Right atrium auricular region (tissue), 2 donors: Measurements from ENCODE around the gene CX3CL1. TPM values are rescaled to one million over a fixed set of nuclear protein-coding genes. Genes with fewer than 3 reads are reported as not detected.
"Not testable (repeated sequence)": the region's sequence is repeated elsewhere in the genome, so short reads cannot be mapped to it uniquely, and the experiment has no call there.

Experiments
- DNase-seq: peaks from one replicate; pipeline ENCODE4 v3.0.0-alpha.2; 2019; ENCODE audit warnings: low spot score
- H3K27ac ChIP-seq, 2 donors: fragments of 200-600 bp; sonication (generic); 1 replicate in 1 of 2; 2 replicates in 1 of 2; pipeline ENCODE4 v1.5.1; 2016 to 2019
- H3K27me3 ChIP-seq, 2 donors: fragments of 200-600 bp; sonication (generic); one replicate each; pipeline versions ENCODE4 v1.5.1 to v1.6.0; 2017 to 2019
- H3K36me3 ChIP-seq: fragments of 200-600 bp; sonication (generic); one replicate; pipeline ENCODE4 v1.5.1; 2016
- H3K4me1 ChIP-seq, 2 donors: fragments of 200-600 bp; sonication (generic); one replicate each; pipeline versions ENCODE4 v1.5.1 to v1.6.0; 2017 to 2019
- H3K4me3 ChIP-seq, 2 donors: fragments of 200-600 bp; sonication (generic); 1 replicate in 1 of 2; 2 replicates in 1 of 2; pipeline ENCODE4 v1.5.1; 2017 to 2019; ENCODE audit warnings: mild to moderate bottlenecking in 1 of 2, moderate library complexity in 1 of 2
- H3K9me3 ChIP-seq, 2 donors: fragments of 200-600 bp; sonication (generic); one replicate each; pipeline ENCODE4 v1.5.1; 2019
- total RNA-seq, 2 donors: library from RNA; depleted of rRNA; stranded (reverse); fragments of >200 nt; gene quantifications; one replicate each; pipeline ENCODE4 v1.1.0, GENCODE V29; 2016
- TF ChIP-seq, protein P1 (sequence below), 2 donors: fragments of 200-600 bp; sonication (generic); IDR thresholded peaks; one replicate each; pipeline ENCODE4 v1.5.1; 2019; ENCODE audit warnings: antibody characterized with exemption in 2 of 2

Gene CX3CL1
- total RNA-seq, 2 donors from 2014 or later = 17.1 to 17.8 TPM

DNA sequence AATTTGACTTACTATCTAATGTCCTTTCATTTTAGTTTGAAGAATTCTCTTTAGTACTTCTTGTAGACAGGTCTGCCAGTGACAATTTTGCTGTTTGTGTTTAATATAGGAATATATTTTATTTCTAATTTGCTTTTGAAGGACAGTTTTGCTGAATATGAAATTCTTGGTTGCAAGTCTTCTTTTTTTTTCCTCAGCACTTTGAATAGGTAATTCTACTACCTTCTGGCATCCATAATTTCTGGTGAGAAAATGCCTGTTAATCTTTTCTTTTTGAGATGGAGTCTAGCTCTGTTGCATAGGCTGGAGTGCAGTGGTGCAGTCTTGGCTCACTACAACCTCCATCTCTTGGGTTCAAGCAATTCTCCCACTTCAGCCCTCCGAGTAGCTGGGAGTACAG, 38.9 kb upstream of the CX3CL1 start:
- no peak for DNase-seq
- Histone ChIP-seq H3K4me1 (no peaks in the 10 kb centered on the region), H3K4me3 (no peak overlapping the region), H3K36me3 (no peaks in the 10 kb centered on the region), H3K27ac (no peak overlapping the region), H3K9me3 (peaks cover 0 to 14% of the 10 kb centered on the region in 2 donors), H3K27me3 (no peaks in the 10 kb centered on the region)
- TF ChIP-seq, protein P1, sequence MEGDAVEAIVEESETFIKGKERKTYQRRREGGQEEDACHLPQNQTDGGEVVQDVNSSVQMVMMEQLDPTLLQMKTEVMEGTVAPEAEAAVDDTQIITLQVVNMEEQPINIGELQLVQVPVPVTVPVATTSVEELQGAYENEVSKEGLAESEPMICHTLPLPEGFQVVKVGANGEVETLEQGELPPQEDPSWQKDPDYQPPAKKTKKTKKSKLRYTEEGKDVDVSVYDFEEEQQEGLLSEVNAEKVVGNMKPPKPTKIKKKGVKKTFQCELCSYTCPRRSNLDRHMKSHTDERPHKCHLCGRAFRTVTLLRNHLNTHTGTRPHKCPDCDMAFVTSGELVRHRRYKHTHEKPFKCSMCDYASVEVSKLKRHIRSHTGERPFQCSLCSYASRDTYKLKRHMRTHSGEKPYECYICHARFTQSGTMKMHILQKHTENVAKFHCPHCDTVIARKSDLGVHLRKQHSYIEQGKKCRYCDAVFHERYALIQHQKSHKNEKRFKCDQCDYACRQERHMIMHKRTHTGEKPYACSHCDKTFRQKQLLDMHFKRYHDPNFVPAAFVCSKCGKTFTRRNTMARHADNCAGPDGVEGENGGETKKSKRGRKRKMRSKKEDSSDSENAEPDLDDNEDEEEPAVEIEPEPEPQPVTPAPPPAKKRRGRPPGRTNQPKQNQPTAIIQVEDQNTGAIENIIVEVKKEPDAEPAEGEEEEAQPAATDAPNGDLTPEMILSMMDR (IDR thresholded peaks at IDR 0.05) = no peak

DNA sequence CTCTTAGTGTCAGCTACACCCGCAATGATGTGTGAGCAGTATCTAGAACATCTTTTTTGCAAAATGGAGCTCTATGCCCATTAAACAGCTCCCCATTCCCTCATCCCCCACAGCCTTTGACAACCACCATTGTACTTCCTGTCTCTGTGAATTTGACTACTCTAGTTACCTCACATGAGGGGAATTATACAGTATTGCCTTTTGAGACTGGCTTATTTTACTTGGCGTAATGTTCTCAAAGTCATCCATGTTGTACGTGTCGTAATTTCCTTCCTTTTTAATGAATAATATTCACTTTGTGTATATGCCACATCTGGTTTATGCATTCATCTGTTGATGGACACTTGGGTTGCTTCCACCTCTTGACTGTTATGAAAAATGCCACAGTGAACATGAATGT, 36.9 kb upstream of the CX3CL1 start:
- TF ChIP-seq, protein P1 (IDR thresholded peaks at IDR 0.05) = no peak
- Histone ChIP-seq H3K27ac (no peak overlapping the region), H3K9me3 (peaks cover 0 to 14% of the 10 kb centered on the region in 2 donors), H3K4me3 (no peak overlapping the region), H3K27me3 (no peaks in the 10 kb centered on the region), H3K36me3 (no peaks in the 10 kb centered on the region), H3K4me1 (no peaks in the 10 kb centered on the region)
- DNase-seq = no peak

DNA sequence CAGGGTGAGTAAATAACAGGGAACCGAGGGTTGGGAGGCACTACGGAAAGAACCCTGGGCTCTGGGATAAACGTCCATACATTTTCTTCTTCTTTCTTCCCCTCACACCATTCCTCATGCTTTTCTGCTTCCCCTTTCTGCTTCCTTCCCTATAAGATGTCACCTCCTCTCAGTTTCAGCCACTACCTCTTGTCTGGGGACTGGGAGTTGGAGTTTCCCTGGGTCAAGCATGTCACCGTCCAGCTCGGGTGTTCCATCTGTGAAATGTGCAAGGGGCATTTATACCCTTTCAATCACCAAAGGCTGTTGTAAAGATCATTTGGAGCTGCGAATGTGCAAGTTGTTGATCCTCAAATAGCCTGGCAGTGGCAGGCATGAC, 31.2 kb upstream of the CX3CL1 start:
- Histone ChIP-seq H3K36me3 (no peaks in the 10 kb centered on the region), H3K9me3 (peaks cover 0 to 6% of the 10 kb centered on the region in 2 donors), H3K27me3 (no peaks in the 10 kb centered on the region), H3K4me1 (peaks cover 0 to 3% of the 10 kb centered on the region in 2 donors), H3K4me3 (no peak overlapping the region), H3K27ac (no peak overlapping the region)
- TF ChIP-seq, protein P1 (IDR thresholded peaks at IDR 0.05) = no peak
- DNase-seq = no peak

DNA sequence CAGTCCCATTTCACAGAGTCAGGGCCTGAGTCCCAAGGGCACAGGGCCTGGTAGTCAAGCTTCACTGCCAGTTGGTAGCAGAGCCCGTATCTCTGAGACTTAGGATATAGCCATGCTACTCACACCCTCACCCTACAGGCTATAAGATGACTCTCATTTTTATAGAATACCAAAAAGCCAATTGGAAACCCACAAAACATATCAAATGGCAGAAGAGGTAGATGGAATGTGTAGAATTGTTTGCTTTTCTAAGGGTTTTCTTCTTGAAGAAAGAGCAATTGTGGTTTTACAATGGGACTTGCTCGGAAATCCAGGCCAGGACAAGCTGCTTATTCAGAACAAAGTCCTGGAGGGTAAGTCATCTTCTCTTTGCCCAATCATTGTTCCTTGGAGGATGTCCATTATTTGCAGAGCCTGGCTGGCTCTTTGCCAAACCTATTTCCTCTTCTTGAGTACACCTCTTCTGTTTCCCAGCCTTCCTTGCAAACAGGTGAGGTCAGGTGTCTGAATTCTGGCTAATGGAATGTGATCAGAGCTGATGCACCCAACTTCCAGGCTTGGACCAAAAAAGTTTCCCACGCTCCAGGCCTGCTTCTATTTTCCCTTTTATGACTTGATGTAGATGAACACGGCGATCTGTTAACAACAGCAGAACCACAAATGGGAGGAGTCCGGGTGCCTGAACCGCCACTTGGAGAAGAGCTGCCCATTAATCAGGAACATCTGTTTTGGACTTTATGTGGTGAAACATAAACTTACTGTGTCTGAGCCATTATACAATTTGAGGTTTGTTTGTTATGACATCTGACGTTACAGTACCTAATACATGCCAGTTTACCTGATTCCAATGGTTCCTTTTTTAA, 30.6 kb upstream of the CX3CL1 start:
- no peak for DNase-seq

DNA sequence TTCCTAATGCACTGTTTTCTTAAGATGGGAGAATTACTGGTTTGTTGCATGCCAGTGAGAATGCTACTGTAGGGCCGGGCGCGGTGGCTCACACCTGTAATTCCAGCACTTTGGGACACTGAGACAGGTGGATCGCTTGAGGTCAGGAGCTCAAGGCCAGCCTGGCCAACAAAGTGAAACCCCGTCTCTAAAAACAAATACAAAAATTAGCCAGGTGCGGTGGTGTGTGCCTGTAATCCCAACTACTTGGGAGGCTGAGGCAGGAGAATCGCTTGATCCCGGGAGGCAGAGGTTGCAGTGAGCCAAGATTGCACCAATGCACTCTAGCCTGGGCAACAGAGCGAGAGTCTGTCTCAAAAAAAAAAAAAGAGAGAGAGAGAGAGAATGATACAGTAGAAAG, 29.7 kb upstream of the CX3CL1 start:
- not testable (repeated sequence) for H3K9me3 ChIP-seq, H3K4me3 ChIP-seq, H3K27me3 ChIP-seq, H3K4me1 ChIP-seq, H3K36me3 ChIP-seq, DNase-seq, H3K27ac ChIP-seq

More for the DNA sequence above, 30.6 kb upstream of the CX3CL1 start:
- no peak overlapping the region for H3K27ac ChIP-seq
- H3K9me3 ChIP-seq = peaks cover 0 to 6% of the 10 kb centered on the region in 2 donors
- no peaks in the 10 kb centered on the region for H3K36me3 ChIP-seq
- H3K4me3 ChIP-seq = no peak overlapping the region
- H3K27me3 ChIP-seq = no peaks in the 10 kb centered on the region
- TF ChIP-seq, protein P1 (IDR thresholded peaks at IDR 0.05) = no peak
- H3K4me1 ChIP-seq = peaks cover 0 to 3% of the 10 kb centered on the region in 2 donors

GRCh38 chr16:57343221-57343620, 29.1 kb upstream of the CX3CL1 start:
- no peak overlapping the region for H3K4me3 ChIP-seq
- H3K9me3 ChIP-seq = no peaks in the 10 kb centered on the region
- TF ChIP-seq, protein P1 (IDR thresholded peaks at IDR 0.05) = no peak
- no peaks in the 10 kb centered on the region for H3K36me3 ChIP-seq
- no peak for DNase-seq
- H3K27me3 ChIP-seq = no peaks in the 10 kb centered on the region
- no peak overlapping the region for H3K27ac ChIP-seq
- H3K4me1 ChIP-seq = peaks cover 0 to 3% of the 10 kb centered on the region in 2 donors

- H3K27me3 ChIP-seq, H3K27ac ChIP-seq, H3K9me3 ChIP-seq, H3K4me1 ChIP-seq, H3K4me3 ChIP-seq, DNase-seq, H3K36me3 ChIP-seq: not testable (repeated sequence)
Observed at GRCh38 chr16:57344094-57344493, 28.2 kb upstream of the CX3CL1 start.
